Esophagus muscularis mucosa (tissue), 4 donors: ENCODE data around the gene KCNE1. TPM values are rescaled to one million over a fixed set of nuclear protein-coding genes. Genes with fewer than 3 reads are reported as not detected.

Source experiments
- DNase-seq: peaks from one replicate; pipeline ENCODE4 v3.0.0-alpha.2; 2017; ENCODE audit errors: extremely low spot score
- H3K27ac ChIP-seq, 4 donors: fragments of 200-600 bp; sonication (generic); replicated peaks in 1 of 4; 1 replicate in 3 of 4; 2 replicates in 1 of 4; pipeline ENCODE4 v1.5.1; 2016 to 2019; ENCODE audit warnings: mild to moderate bottlenecking in 1 of 4
- H3K27me3 ChIP-seq, 4 donors: fragments of 200-600 bp; sonication (generic); one replicate each; pipeline versions ENCODE4 v1.5.1 to v1.6.0; 2016 to 2019
- H3K36me3 ChIP-seq, 4 donors: fragments of 200-600 bp; sonication (generic); one replicate each; pipeline ENCODE4 v1.5.1; 2016 to 2019
- H3K4me1 ChIP-seq, 4 donors: fragments of 200-600 bp; sonication (generic); one replicate each; pipeline ENCODE4 v1.5.1; 2016 to 2019
- H3K4me3 ChIP-seq, 4 donors: fragments of 200-600 bp; sonication (generic); 1 replicate in 2 of 4; 2 replicates in 2 of 4; pipeline ENCODE4 v1.5.1; 2016 to 2019; ENCODE audit warnings: mild to moderate bottlenecking in 4 of 4, moderate library complexity in 1 of 4
- H3K9me3 ChIP-seq, 4 donors: fragments of 200-600 bp; sonication (generic); 1 replicate in 3 of 4; 2 replicates in 1 of 4; pipeline ENCODE4 v1.5.1; 2016 to 2019
- CTCF ChIP-seq, 3 experiments: fragments of 200-600 bp in 2 of 3; fragments of 450-650 bp in 1 of 3; sonication (generic) in 2 of 3; IDR thresholded peaks; one replicate each; pipeline ENCODE4 v1.5.1; 2017 to 2019; ENCODE audit warnings: antibody characterized with exemption in 3 of 3, mild to moderate bottlenecking in 2 of 3, moderate library complexity in 1 of 3
- EP300 ChIP-seq: sonication (generic); formaldehyde crosslinking; IDR thresholded peaks from one replicate; pipeline ENCODE4 v1.6.1; 2017; ENCODE audit warnings: antibody characterized with exemption
- POLR2A ChIP-seq: fragments of 450-650 bp; IDR thresholded peaks from one replicate; pipeline ENCODE4 v1.6.1; 2017; ENCODE audit warnings: antibody characterized with exemption, moderate library complexity, mild to moderate bottlenecking, low read depth
- POLR2AphosphoS5 ChIP-seq, 2 donors: sonication (generic); formaldehyde crosslinking; IDR thresholded peaks; one replicate each; pipeline ENCODE4 v1.6.1; 2017; ENCODE audit warnings: antibody characterized with exemption in 2 of 2
- WGBS: methylation state at CpG from one replicate; pipeline ENCODE4 v1.1.5; 2018; 5-methylcytosine and 5-hydroxymethylcytosine counted together
- intact Hi-C: fragments of 100-400 bp; cut with DNase I; formaldehyde crosslinking; loops from one replicate; pipeline ENCODE4 v1.15.1; 2023
- total RNA-seq, 4 donors: library from RNA; depleted of rRNA; stranded (reverse); fragments of >200 nt; gene quantifications; one replicate each; pipeline versions ENCODE4 v1.1.0 to v1.2.1, GENCODE V29; 2016

The KCNE1 gene
- total RNA-seq, result 1 to 10 TPM; 1.5 to 2.9 (median 2.2) TPM

GRCh38 chr21:34511787-34512455, at the start of gene KCNE1:
Gene KCNE1, minus strand, starts transcription at chr21:34512210. Its CDS starts 62,576 bp downstream, at chr21:34449634.
- Histone ChIP-seq H3K27me3 (no peaks in the 10 kb centered on the region), H3K27ac (peak within 1 kb of the TSS; percentile 17 to 65 (median 47)), H3K4me3 (peak within 1 kb of the TSS; percentile 2 to 38 (median 10)), H3K9me3 (no peaks in the 10 kb centered on the region), H3K36me3 (peaks cover 0 to 13% (median 3%) of the 10 kb centered on the region in 4 donors), H3K4me1 (peaks cover 12 to 18% (median 15%) of the 10 kb centered on the region in 4 donors)
- DNase-seq, result no peak
- intact Hi-C loops, result no loop called here
- 75% methylated on average over 14 of the region's 14 CpGs for WGBS
- TF ChIP-seq POLR2A (no peak), POLR2AphosphoS5 (IDR thresholded peaks at IDR 0.05) (peak in 1 of 2 donors; percentile 56)

- Histone ChIP-seq H3K27ac (no peak overlapping the region), H3K9me3 (no peaks in the 10 kb centered on the region), H3K4me3 (no peak overlapping the region), H3K36me3 (no peaks in the 10 kb centered on the region), H3K4me1 (peaks cover 16 to 28% (median 25%) of the 10 kb centered on the region in 4 donors), H3K27me3 (no peaks in the 10 kb centered on the region)
- TF ChIP-seq POLR2A (no peak), POLR2AphosphoS5 (IDR thresholded peaks at IDR 0.05) (no peak), CTCF (IDR thresholded peaks at IDR 0.05) (no peak), EP300 (no peak)
- intact Hi-C loops, result no loop called here
- no peak for DNase-seq
- WGBS, result 88% methylated on average over 7 of the region's 7 CpGs
Measured at GRCh38 chr21:34561806-34562205, 49.8 kb upstream of the KCNE1 start.

- H3K36me3 ChIP-seq, result no peaks in the 10 kb centered on the region
- 0% methylated on average over 1 of the region's 1 CpG for WGBS
- no peaks in the 10 kb centered on the region for H3K27me3 ChIP-seq
- intact Hi-C loops, result no loop called here
- no peaks in the 10 kb centered on the region for H3K9me3 ChIP-seq
- TF ChIP-seq CTCF (IDR thresholded peaks at IDR 0.05), result no peak
- no peak for TF ChIP-seq POLR2A
- no peak for TF ChIP-seq POLR2AphosphoS5 (IDR thresholded peaks at IDR 0.05)
- TF ChIP-seq EP300, result no peak
- no peak overlapping the region for H3K27ac ChIP-seq
- peaks cover 13 to 21% (median 20%) of the 10 kb centered on the region in 4 donors for H3K4me1 ChIP-seq
- H3K4me3 ChIP-seq, result no peak overlapping the region
- DNase-seq, result no peak
Measured at GRCh38 chr21:34560609-34561008, 48.6 kb upstream of the KCNE1 start.

- H3K36me3 ChIP-seq, result no peaks in the 10 kb centered on the region
- 83% methylated on average over 5 of the region's 5 CpGs for WGBS
- peak overlapping the region in 1 of 4 donors; percentile 50 for H3K27ac ChIP-seq
- H3K27me3 ChIP-seq, result no peaks in the 10 kb centered on the region
- H3K4me3 ChIP-seq, result no peak overlapping the region
- intact Hi-C loops, result no loop called here
- peaks cover 9 to 15% (median 14%) of the 10 kb centered on the region in 4 donors for H3K4me1 ChIP-seq
- TF ChIP-seq CTCF (IDR thresholded peaks at IDR 0.05) (no peak), POLR2AphosphoS5 (IDR thresholded peaks at IDR 0.05) (no peak), EP300 (no peak), POLR2A (no peak)
- H3K9me3 ChIP-seq, result no peaks in the 10 kb centered on the region
- DNase-seq, result no peak
Measured at GRCh38 chr21:34560021-34560420, 48.0 kb upstream of the KCNE1 start.

GRCh38 chr21:34559089-34559631, 47.1 kb upstream of the KCNE1 start:
- WGBS, result 76% methylated on average over 6 of the region's 6 CpGs
- H3K27ac ChIP-seq, result peak overlapping the region in 2 of 4 donors; percentile 25 to 50
- no peak overlapping the region for H3K4me3 ChIP-seq
- intact Hi-C loops, result no loop called here
- no peaks in the 10 kb centered on the region for H3K9me3 ChIP-seq
- no peaks in the 10 kb centered on the region for H3K36me3 ChIP-seq
- TF ChIP-seq EP300, result no peak
- no peak for TF ChIP-seq POLR2AphosphoS5 (IDR thresholded peaks at IDR 0.05)
- TF ChIP-seq CTCF (IDR thresholded peaks at IDR 0.05), result no peak
- no peak for TF ChIP-seq POLR2A
- peaks cover 4 to 10% (median 8%) of the 10 kb centered on the region in 4 donors for H3K4me1 ChIP-seq
- no peak for DNase-seq
- no peaks in the 10 kb centered on the region for H3K27me3 ChIP-seq
